Fibroblast of the aortic adventitia (primary cell): ENCODE measurements around the gene GATA5. TPM values are rescaled to one million over a fixed set of nuclear protein-coding genes. Genes with fewer than 3 reads are reported as not detected.
A peak's percentile ranks its signal among the peaks of the same experiment; 100 is the strongest.

Experiments used
- DNase-seq: peaks from one replicate; pipeline ENCODE4 v3.0.0-alpha.2; 2010; ENCODE audit warnings: low read depth
- H3K4me3 ChIP-seq: 2 replicates; pipeline ENCODE4 v1.5.1; 2011; ENCODE audit warnings: low read depth, mild to moderate bottlenecking, control low read depth, low read length, moderate library complexity
- total RNA-seq: library from RNA; depleted of rRNA; stranded (reverse); fragments of >200 nt; gene quantifications from 2 replicates; pipeline ENCODE4 v1.2.3, GENCODE V29; 2012; ENCODE audit warnings: low replicate concordance
- TF ChIP-seq, protein P1 (sequence below): IDR thresholded peaks from 2 replicates; pipeline ENCODE4 v1.5.1; 2011; ENCODE audit warnings: mild to moderate bottlenecking, low read length, control low read depth, inconsistent platforms; ENCODE audit not compliant: insufficient read depth

GATA5 gene
- total RNA-seq, 1 donor, result not detected

DNA sequence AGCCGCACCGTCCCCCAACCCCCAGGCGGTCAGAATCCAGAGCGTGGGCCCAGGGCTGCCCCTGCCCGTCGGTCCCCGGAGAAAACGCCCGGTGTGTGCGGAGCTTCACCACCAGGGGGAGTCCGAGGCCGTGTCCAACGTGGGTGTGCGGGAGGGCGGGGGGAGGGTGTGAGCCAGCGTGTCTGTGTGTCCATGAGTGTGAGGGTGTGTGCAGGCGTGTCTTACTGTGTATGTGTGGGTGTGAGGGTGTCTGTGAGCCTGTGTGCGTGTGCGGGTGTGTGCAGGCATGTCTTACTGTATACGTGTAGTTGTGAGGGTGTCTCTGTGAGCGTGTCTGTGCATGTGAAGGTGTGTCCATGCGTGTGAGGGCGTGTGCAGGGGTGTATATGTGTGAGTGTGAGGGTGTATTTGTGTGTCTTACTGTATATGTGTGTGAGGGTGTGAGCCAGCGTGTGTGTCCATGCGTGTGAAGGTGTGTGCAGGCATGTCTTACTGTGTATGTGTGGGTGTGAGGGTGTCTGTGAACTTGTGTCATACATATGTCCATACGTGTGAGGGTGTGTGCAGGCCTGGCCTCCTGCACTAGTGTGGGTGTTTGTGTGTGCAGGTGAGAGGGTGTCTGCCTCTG lies 24.6 kb upstream of the GATA5 start:
- TF ChIP-seq, protein P1, sequence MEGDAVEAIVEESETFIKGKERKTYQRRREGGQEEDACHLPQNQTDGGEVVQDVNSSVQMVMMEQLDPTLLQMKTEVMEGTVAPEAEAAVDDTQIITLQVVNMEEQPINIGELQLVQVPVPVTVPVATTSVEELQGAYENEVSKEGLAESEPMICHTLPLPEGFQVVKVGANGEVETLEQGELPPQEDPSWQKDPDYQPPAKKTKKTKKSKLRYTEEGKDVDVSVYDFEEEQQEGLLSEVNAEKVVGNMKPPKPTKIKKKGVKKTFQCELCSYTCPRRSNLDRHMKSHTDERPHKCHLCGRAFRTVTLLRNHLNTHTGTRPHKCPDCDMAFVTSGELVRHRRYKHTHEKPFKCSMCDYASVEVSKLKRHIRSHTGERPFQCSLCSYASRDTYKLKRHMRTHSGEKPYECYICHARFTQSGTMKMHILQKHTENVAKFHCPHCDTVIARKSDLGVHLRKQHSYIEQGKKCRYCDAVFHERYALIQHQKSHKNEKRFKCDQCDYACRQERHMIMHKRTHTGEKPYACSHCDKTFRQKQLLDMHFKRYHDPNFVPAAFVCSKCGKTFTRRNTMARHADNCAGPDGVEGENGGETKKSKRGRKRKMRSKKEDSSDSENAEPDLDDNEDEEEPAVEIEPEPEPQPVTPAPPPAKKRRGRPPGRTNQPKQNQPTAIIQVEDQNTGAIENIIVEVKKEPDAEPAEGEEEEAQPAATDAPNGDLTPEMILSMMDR, result peak; percentile 91
- DNase-seq, result peak; percentile 50

DNA sequence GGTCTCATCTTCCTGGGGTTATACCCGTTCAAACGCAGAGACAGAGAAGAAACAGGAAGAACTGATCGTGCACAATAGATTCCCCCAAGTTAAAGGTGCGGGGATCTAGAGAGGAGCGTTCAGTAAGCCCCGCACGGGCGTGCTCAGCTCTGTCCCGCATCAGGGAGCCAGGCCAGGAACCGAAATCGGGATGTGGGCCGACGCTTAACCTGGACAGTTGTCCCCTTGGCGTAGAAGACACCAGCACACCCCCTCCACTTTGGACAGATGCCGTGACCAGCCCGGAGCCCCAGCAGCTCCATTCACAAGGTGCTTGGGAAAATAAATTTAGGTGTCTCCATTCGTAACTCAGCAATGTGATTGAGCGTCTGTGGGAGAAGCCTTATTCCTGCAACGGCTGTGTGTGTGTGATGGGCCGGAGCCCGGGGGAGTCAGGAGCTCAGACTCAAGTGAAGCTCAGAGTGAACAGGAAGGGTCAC lies 24.0 kb upstream of the GATA5 start:
- no peak for DNase-seq

More for the DNA sequence above, 24.6 kb upstream of the GATA5 start:
- H3K4me3 ChIP-seq, result no peak overlapping the region

DNA sequence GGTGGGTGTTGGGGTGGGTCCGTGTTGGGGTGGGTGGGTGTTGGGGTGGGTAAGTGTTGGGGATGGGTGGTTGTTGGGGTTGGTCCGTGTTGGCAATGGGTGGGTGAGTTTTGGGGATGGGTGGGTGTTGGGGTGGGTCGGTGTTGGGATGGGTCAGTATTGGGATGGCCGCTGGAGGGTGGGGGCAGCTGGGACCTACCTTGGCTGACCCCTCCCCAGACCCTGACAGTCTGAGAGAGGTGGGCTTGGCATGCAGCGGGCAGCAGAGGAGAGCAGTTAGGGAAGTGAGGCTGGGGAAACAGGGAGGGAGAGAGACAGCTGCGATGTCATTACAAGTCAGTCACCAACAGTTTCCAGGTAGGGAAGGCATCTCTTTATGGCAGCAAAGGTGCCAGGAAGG lies 23.1 kb upstream of the GATA5 start:
- DNase-seq, result no peak
- TF ChIP-seq, protein P1, result no peak

More for the DNA sequence above, 24.0 kb upstream of the GATA5 start:
- H3K4me3 ChIP-seq, result no peak overlapping the region
- TF ChIP-seq, protein P1, result no peak

DNA sequence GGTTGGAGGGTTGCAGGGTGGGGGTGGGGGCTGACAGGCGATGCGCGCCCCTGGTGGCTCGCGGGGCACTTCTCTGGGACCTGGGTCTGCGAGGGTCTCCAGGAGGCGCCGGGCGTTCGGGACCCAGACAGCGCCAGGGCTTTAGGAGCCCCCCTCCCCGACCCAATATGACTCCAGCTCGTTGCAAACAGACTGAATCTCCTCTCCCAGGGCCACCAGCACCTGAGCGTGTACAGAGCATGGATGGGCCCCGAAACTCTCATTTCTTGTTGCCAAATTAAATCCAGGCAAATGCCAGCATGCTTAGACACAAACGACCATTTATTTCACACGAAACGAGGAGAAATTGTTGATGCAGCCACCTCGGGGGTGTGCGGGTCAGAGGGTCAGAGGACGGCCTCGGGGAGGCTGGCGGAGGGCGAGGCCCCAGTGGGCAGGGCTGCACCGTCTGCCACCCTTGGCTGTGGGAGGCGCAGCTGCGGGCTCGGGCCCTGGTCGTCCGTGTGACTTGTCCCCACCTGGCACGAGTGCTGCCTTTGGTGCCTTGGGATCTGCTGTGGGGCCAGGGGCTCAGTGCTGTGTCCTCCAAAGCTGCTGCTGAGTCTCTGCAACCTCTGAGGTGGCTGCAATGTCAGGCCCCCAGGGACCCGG lies 20.9 kb upstream of the GATA5 start:
- H3K4me3 ChIP-seq, result no peak overlapping the region
- DNase-seq, result no peak
- TF ChIP-seq, protein P1, result peak; percentile 43

More for the DNA sequence above, 23.1 kb upstream of the GATA5 start:
- no peak overlapping the region for H3K4me3 ChIP-seq

DNA sequence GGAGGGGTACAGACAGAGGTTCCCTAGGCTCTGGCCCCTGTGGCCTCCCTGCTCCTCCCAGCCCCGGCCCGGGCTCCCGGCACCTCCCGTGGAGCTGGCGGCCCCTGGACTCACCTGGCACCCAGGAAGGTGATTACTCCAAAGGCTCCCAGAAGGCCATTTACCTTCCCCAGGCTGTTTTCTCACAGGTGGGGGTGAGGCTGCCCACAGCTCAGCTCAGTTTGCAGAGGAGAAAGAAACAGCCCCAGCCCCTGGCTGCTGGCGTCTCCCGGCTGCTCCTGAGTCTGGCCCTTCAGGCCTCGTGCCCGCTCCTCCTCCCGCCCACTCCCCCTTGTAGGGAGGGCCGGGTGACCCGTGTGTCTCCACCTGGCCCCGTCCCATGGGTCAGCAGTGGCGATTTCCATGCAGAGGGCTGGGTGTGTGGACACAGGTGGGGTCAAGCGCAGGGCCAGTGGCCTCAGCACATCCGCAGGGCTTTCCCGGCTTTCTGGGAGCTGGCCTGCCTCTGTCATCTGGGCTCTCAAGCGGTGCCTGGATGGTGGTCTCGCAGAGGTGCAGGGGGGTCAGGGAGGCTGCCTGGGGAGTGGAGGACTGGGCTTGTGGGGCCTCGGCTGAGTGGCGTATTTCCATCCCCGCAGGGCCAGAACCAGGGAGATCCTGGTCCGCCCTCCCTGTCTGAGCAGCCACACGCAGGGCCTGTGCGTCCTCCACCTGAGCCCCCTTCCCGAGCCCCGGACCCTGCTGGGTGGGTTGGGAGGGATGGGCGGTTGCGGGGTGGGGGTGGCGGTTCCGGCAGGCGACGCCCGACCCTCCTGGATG lies 20.2 kb upstream of the GATA5 start:
- DNase-seq, result no peak
- TF ChIP-seq, protein P1, result no peak
- no peak overlapping the region for H3K4me3 ChIP-seq

DNA sequence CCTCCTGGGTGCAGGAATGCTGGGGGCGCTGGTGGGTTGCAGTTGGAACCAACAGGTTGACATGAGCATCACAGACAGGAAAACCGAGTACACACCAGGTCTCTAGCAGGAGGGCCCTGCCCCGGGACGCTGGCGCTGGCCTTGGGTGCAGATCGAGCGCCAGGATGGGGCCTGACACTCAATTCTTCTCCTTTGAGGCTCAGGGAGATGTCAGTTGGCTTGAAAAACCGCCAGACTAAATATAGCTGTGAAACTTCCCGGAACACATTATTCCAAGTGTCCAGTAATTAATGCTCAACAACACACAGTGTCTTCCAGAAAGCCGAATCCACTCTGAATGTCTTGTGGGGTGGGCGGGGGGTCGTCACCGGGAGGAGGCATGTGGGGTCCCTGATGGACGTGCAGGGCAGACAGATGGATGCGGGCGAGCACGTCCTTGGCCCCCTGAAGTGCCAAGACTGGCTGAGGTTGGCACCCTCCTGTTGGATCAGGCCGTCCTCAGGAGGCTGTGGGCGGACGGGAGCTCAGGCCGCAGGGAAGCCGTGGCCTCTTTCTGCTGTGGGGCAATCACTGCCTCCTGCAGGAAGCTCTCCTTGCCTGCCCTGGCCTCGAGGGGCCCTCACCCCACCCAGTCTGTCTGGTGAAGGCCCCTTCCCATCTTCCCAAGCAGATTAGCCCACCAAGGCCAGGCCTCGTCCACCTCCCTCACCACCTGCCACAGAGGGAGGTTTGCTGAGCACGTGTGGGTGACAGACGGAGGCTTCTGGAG lies 19.4 kb upstream of the GATA5 start:
- no peak overlapping the region for H3K4me3 ChIP-seq
- TF ChIP-seq, protein P1, result no peak
- no peak for DNase-seq
